HG03432 (cell line): ENCODE data around the gene SLC22A1.

ENCODE experiments used
- ATAC-seq: cut with Tn5 transposase; IDR thresholded peaks from one replicate; pipeline ENCODE4 v1.9.1; 2021; ENCODE audit warnings: mild to moderate bottlenecking, moderate library complexity; ENCODE audit not compliant: unreplicated experiment

SLC22A1 gene

GRCh38 chr6:160167604-160168399 is 46.2 kb downstream of the SLC22A1 start:
- no peak for ATAC-seq

- ATAC-seq = no peak
These were observed 48.5 kb downstream of the SLC22A1 start for GRCh38 chr6:160170018-160170680.

- no peak for ATAC-seq
These were observed 51.1 kb downstream of the SLC22A1 start for GRCh38 chr6:160172704-160173103.

- ATAC-seq = no peak
These were observed 52.4 kb downstream of the SLC22A1 start for GRCh38 chr6:160173806-160174527.

GRCh38 chr6:160174681-160175080 is 53.1 kb downstream of the SLC22A1 start:
- no peak for ATAC-seq

GRCh38 chr6:160177220-160177619 is 55.6 kb downstream of the SLC22A1 start:
- no peak for ATAC-seq

- no peak for ATAC-seq
These were observed 56.7 kb downstream of the SLC22A1 start for GRCh38 chr6:160178271-160178670.

- no peak for ATAC-seq
These were observed 59.1 kb downstream of the SLC22A1 start for GRCh38 chr6:160180706-160181105.

- no peak for ATAC-seq
These were observed 67.2 kb downstream of the SLC22A1 start for GRCh38 chr6:160188773-160189172.

- ATAC-seq = no peak
These were observed 68.5 kb downstream of the SLC22A1 start for GRCh38 chr6:160190081-160190480.

GRCh38 chr6:160190973-160191372 is 69.4 kb downstream of the SLC22A1 start:
- ATAC-seq = no peak

GRCh38 chr6:160192840-160193239 is 71.2 kb downstream of the SLC22A1 start:
- ATAC-seq = no peak

GRCh38 chr6:160194808-160195207 is 73.2 kb downstream of the SLC22A1 start:
- no peak for ATAC-seq

- ATAC-seq = no peak
These were observed 76.0 kb downstream of the SLC22A1 start for GRCh38 chr6:160197662-160198061.

GRCh38 chr6:160198606-160199211 is 77.1 kb downstream of the SLC22A1 start:
- peak; percentile 94 for ATAC-seq

- no peak for ATAC-seq
These were observed 79.4 kb downstream of the SLC22A1 start for GRCh38 chr6:160201061-160201460.

GRCh38 chr6:160202411-160202810 is 80.8 kb downstream of the SLC22A1 start:
- no peak for ATAC-seq

- ATAC-seq = no peak
These were observed 81.5 kb downstream of the SLC22A1 start for GRCh38 chr6:160203076-160203475.

- ATAC-seq = no peak
These were observed 81.9 kb downstream of the SLC22A1 start for GRCh38 chr6:160203522-160203921.

GRCh38 chr6:160203953-160204352 is 82.3 kb downstream of the SLC22A1 start:
- ATAC-seq = no peak

- no peak for ATAC-seq
These were observed 83.1 kb downstream of the SLC22A1 start for GRCh38 chr6:160204710-160205109.
